Neural crest cell (in vitro differentiated cells): Measurements from ENCODE around the gene TUB. TPM values are rescaled to one million over a fixed set of nuclear protein-coding genes. Genes with fewer than 3 reads are reported as not detected.

Experiments used
- DNase-seq: peaks from one replicate; pipeline ENCODE4 v3.0.0; 2021; ENCODE audit warnings: low read depth, mixed read lengths, low spot score
- H3K27ac Mint-ChIP-seq: one replicate; pipeline ENCODE4 v1.8.0; 2021; ENCODE audit warnings: mild to moderate bottlenecking, mixed read lengths; ENCODE audit not compliant: unreplicated experiment
- H3K27me3 Mint-ChIP-seq: 2 replicates; pipeline ENCODE4 v1.8.0; 2021; ENCODE audit warnings: low read depth, mild to moderate bottlenecking, mixed read lengths
- H3K36me3 Mint-ChIP-seq: 2 replicates; pipeline ENCODE4 v1.8.0; 2021; ENCODE audit warnings: low read depth, mild to moderate bottlenecking, mixed read lengths
- H3K4me1 Mint-ChIP-seq: 2 replicates; pipeline ENCODE4 v1.8.0; 2021; ENCODE audit warnings: mixed read lengths
- H3K4me3 Mint-ChIP-seq: one replicate; pipeline ENCODE4 v1.8.0; 2021; ENCODE audit warnings: mild to moderate bottlenecking, mixed read lengths
- H3K9me3 Mint-ChIP-seq: 2 replicates; pipeline ENCODE4 v1.8.0; 2021; ENCODE audit warnings: mixed read lengths
- total RNA-seq: library from RNA; stranded (reverse); gene quantifications from 2 replicates; pipeline ENCODE4 v1.2.1, GENCODE V29; 2021
- TF ChIP-seq, protein P1 (sequence below): fragments of 200-600 bp; sonication (generic); conservative IDR thresholded peaks from 2 replicates; pipeline ENCODE4 v1.5.0; 2021; ENCODE audit warnings: antibody characterized with exemption, mild to moderate bottlenecking

TUB gene
- total RNA-seq, 1 donor from 2014 or later, result 23.7 TPM

DNA sequence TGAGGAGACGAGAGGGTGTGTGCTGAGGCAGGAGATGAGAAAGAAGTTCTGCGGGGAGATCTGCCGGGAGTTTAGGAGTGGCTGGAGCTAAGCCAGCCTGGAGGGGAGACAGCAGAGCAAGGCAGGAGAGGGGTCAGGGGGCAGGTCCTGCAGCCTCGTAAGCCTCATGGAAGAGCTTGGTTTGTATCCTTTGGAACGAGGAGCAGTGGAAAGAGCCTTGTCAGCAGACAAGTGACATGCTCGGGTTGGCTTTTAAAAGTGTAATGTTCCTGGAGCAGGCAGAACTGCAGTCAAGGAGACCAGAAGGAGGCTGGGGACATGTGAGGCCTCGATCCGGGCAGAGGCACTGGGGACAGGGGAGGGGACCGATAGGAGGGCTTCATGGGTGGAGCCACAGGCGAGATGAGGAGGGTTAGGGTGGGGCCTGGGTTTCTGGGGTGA, 21.4 kb upstream of the TUB start:
- Mint-ChIP-seq H3K27ac (peak overlapping the region; percentile 21), H3K4me3 (no peak overlapping the region), H3K9me3 (no peaks in the 10 kb centered on the region), H3K36me3 (no peaks in the 10 kb centered on the region), H3K4me1 (peaks cover 6% of the 10 kb centered on the region), H3K27me3 (no peaks in the 10 kb centered on the region)
- no peak for DNase-seq
- TF ChIP-seq, protein P1, sequence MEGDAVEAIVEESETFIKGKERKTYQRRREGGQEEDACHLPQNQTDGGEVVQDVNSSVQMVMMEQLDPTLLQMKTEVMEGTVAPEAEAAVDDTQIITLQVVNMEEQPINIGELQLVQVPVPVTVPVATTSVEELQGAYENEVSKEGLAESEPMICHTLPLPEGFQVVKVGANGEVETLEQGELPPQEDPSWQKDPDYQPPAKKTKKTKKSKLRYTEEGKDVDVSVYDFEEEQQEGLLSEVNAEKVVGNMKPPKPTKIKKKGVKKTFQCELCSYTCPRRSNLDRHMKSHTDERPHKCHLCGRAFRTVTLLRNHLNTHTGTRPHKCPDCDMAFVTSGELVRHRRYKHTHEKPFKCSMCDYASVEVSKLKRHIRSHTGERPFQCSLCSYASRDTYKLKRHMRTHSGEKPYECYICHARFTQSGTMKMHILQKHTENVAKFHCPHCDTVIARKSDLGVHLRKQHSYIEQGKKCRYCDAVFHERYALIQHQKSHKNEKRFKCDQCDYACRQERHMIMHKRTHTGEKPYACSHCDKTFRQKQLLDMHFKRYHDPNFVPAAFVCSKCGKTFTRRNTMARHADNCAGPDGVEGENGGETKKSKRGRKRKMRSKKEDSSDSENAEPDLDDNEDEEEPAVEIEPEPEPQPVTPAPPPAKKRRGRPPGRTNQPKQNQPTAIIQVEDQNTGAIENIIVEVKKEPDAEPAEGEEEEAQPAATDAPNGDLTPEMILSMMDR, result no peak

DNA sequence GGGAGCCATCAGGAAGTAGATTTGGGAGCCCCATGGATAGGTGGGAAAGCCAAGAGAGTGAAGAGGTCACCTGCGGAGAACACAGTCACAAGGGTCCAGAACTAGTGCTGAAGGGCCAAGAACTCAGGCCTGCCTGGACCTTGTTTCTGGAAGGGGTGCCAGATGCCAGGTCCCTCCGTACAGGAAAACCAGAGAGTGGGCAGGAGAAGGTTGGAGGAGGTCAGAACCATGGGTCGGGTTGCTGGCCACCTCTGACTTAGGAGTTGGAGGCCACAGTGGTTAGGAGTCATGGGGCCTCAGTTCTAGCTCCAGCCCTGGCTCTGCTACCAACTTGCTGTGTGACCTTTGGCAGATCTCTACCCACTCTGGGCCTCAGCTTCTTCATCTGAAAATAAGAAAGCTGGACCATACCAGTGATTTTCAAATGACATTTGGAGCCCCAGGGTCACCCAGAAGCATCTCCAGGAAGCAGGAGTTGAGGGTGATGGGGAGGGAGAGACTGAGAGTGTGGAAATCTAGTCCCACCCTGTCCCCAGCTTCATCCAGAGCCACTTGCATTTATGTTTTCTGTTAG, 20.8 kb upstream of the TUB start:
- DNase-seq, result no peak
- TF ChIP-seq, protein P1, result no peak
- no peak overlapping the region for H3K27ac Mint-ChIP-seq
- no peaks in the 10 kb centered on the region for H3K36me3 Mint-ChIP-seq
- no peaks in the 10 kb centered on the region for H3K27me3 Mint-ChIP-seq
- no peaks in the 10 kb centered on the region for H3K9me3 Mint-ChIP-seq
- peaks cover 6% of the 10 kb centered on the region for H3K4me1 Mint-ChIP-seq
- no peak overlapping the region for H3K4me3 Mint-ChIP-seq

DNA sequence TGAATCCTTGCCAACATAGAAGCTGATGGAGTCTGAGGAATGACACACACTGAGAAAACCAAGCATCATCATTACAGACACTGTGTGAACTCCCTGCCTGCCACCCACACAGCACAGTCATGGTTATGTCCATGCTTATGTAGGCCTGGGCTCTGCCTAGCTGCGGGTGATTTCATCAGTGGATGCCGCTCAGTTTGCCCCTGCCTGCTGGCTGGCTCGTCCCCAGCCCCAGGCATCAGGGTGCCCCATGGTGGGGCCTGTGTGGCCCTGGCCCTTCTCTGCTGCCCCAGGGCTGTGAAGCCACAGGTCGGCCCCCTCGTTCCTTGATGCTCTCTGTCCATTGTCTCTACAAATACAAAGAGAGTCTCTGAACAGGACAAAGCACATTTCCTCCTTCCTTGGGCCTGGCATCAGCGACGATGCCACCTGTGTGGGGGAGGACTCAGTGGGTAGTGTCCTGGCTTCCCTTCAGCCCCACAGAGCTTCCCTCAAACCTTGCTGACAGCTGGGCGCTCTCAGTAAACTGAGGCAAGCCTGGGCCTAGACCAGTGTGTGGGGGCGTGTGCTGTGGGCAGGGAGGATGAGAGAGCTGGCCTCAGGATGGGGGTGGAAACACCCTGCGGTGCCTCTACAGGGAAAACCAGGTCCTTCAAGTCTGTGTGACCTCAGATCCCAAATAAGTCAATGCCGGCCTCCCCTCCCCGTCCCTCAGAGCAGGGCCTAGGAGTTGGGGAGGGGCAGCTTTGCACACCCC, 20.0 kb upstream of the TUB start:
- TF ChIP-seq, protein P1, result no peak
- H3K9me3 Mint-ChIP-seq, result no peaks in the 10 kb centered on the region
- H3K4me3 Mint-ChIP-seq, result no peak overlapping the region
- no peaks in the 10 kb centered on the region for H3K36me3 Mint-ChIP-seq
- no peaks in the 10 kb centered on the region for H3K27me3 Mint-ChIP-seq
- no peak overlapping the region for H3K27ac Mint-ChIP-seq
- peaks cover 6% of the 10 kb centered on the region for H3K4me1 Mint-ChIP-seq
- DNase-seq, result no peak

DNA sequence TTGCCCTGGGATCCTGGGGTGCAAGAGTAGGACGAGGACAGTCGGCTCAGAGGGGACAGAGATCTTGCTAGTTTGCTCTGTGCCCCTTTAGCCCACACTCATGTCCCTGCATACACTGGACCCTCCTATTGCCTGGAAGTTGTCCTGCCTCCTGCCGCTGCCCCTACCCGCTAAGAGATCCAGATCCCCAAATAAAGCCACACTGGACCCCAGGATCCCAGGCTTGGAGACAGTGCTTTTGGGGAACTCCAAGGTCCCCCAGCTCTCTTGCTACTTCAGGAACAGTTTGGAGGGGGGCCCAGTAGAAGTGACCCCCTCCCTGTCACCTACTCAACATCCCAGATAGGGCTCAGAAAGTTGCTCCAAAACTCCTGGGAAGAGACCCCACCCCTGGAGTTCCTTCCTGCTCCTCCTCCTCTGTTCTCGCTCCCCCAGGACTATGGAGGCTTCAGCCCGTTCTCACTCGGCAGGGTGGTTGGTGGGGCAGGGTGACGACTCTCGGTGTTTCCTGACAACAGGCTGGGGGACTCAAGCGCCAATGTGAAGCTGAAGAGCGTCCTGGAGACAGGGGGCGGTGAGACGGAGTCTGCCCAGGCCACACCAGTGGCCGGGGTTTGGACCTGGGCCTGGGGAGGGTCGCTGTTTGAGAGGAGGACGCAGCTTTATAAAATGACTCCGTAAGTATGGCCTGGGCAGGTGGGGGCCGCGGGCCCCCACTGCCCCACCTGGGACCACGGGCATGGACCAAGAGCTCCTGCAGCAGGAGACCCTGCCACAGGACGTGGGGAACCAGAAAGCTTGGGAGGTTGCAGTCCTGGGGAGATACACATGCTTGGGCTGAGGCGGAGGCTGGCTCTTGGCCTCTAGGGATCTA, 19.2 kb upstream of the TUB start:
- peaks cover 6% of the 10 kb centered on the region for H3K4me1 Mint-ChIP-seq

DNA sequence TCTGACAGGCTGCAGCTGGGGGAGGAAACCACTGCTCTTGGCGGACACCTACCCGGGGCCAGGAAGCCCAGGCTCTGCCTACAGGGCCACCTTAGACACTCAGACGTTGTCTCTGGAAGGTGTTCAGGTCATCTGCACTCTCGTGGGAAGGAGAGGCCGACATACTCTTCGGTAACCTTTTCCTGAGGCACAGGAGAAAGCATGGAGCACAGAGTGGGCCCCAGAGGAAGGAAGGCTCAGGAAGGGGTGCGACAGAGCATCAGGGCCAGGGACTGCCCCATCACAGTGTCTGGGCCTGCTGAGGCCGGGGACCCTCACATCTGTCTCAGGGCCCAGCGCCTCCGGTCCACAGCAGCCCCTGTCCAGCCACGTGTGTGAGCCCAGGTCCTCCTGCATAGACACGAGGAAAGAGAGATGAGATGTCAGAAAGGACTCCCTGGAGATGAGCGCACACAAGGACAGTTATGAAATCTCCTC, 18.2 kb upstream of the TUB start:
- DNase-seq, result no peak
- Mint-ChIP-seq H3K36me3 (no peaks in the 10 kb centered on the region), H3K9me3 (no peaks in the 10 kb centered on the region), H3K4me3 (no peak overlapping the region), H3K4me1 (peaks cover 6% of the 10 kb centered on the region), H3K27ac (no peak overlapping the region), H3K27me3 (no peaks in the 10 kb centered on the region)
- TF ChIP-seq, protein P1, result no peak

More for the DNA sequence above, 19.2 kb upstream of the TUB start:
- Mint-ChIP-seq H3K4me3 (no peak overlapping the region), H3K36me3 (no peaks in the 10 kb centered on the region), H3K9me3 (no peaks in the 10 kb centered on the region), H3K27ac (peak overlapping the region; percentile 81), H3K27me3 (no peaks in the 10 kb centered on the region)
- no peak for DNase-seq
- TF ChIP-seq, protein P1, result no peak
